HG03378 (cell line): Measurements from ENCODE around the gene RNASE4.
"Not testable (repeated sequence)": the region's sequence is repeated elsewhere in the genome, so short reads cannot be mapped to it uniquely, and the experiment has no call there.

Experiments used
- ATAC-seq: cut with Tn5 transposase; IDR thresholded peaks from one replicate; pipeline ENCODE4 v1.9.1; 2021; ENCODE audit warnings: mild to moderate bottlenecking, moderate library complexity; ENCODE audit not compliant: unreplicated experiment

Gene RNASE4

GRCh38 chr14:20734430-20734806, 50.1 kb downstream of the RNASE4 start:
- ATAC-seq = no peak

- not testable (repeated sequence) for ATAC-seq
These were observed 53.9 kb downstream of the RNASE4 start for GRCh38 chr14:20738292-20738691.

- ATAC-seq = no peak
These were observed 57.8 kb downstream of the RNASE4 start for GRCh38 chr14:20742132-20742531.

- ATAC-seq = no peak
These were observed 59.2 kb downstream of the RNASE4 start for GRCh38 chr14:20743556-20743955.

GRCh38 chr14:20745571-20746358, 61.4 kb downstream of the RNASE4 start, which contains the start of gene EDDM3A:
Gene EDDM3A, plus strand, starts transcription at chr14:20745887. Its CDS starts 1,694 bp downstream, at chr14:20747581.
- ATAC-seq = no peak

- no peak for ATAC-seq
These were observed 62.2 kb downstream of the RNASE4 start for GRCh38 chr14:20746566-20746965.

GRCh38 chr14:20748439-20748838, 64.1 kb downstream of the RNASE4 start:
- no peak for ATAC-seq

GRCh38 chr14:20750194-20750593, 65.8 kb downstream of the RNASE4 start:
- ATAC-seq = no peak
